Epithelial cell of proximal tubule (primary cell): ENCODE data around the gene IL18RAP. TPM values are rescaled to one million over a fixed set of nuclear protein-coding genes. Genes with fewer than 3 reads are reported as not detected.
A peak's percentile ranks its signal among the peaks of the same experiment; 100 is the strongest.

Source experiments
- DNase-seq: peaks from one replicate; pipeline ENCODE4 v3.0.0-alpha.2; 2011; ENCODE audit warnings: low read depth
- H3K4me3 ChIP-seq: 2 replicates; pipeline ENCODE4 v1.5.1; 2011; ENCODE audit warnings: low read depth, mild to moderate bottlenecking, low read length
- total RNA-seq: library from RNA; depleted of rRNA; stranded (reverse); fragments of >200 nt; gene quantifications from 2 replicates; pipeline ENCODE4 v1.2.3, GENCODE V29; 2015
- TF ChIP-seq, protein P1 (sequence below): conservative IDR thresholded peaks from 2 replicates; pipeline ENCODE4 v1.5.1; 2012; ENCODE audit warnings: low read depth, mild to moderate bottlenecking, low read length

The IL18RAP gene
- total RNA-seq, 1 donor from 2014 or later: 0.35 TPM

DNA sequence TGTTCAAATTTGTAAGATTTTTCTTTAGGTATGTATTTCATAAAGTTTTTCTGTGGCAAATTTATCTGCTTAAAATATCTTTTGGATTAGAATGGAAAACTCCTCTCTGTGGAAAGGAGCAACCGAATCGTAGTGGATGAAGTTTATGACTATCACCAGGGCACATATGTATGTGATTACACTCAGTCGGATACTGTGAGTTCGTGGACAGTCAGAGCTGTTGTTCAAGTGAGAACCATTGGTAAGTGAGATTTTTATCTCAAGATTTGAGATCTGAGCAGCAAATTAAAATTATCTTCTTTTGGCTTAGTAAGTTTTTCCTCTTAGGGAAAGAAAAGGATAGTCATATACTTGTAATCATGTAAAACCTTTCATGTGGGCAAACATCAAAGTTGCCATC, 14.2 kb downstream of the IL18RAP start:
- no peak for DNase-seq
- TF ChIP-seq, protein P1, sequence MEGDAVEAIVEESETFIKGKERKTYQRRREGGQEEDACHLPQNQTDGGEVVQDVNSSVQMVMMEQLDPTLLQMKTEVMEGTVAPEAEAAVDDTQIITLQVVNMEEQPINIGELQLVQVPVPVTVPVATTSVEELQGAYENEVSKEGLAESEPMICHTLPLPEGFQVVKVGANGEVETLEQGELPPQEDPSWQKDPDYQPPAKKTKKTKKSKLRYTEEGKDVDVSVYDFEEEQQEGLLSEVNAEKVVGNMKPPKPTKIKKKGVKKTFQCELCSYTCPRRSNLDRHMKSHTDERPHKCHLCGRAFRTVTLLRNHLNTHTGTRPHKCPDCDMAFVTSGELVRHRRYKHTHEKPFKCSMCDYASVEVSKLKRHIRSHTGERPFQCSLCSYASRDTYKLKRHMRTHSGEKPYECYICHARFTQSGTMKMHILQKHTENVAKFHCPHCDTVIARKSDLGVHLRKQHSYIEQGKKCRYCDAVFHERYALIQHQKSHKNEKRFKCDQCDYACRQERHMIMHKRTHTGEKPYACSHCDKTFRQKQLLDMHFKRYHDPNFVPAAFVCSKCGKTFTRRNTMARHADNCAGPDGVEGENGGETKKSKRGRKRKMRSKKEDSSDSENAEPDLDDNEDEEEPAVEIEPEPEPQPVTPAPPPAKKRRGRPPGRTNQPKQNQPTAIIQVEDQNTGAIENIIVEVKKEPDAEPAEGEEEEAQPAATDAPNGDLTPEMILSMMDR: no peak

DNA sequence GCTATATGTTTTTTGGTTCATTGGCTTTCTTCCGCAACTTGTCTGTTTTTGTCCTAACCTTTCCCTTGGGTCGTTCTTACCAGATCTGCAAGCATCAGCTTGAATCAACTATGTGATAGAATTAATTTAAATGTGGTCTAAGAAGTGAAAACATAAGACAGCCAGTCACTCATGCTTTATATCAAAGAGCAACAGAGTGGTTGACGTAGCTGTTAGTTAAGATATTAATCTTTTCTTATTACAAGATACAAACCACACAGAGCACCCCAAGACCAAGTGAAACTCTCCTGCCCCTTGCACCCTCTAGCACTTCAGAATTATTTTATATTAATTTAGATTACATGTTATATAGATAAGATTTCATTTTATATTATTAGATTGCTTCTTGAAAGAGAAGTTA, 15.2 kb downstream of the IL18RAP start:
- DNase-seq: no peak
- TF ChIP-seq, protein P1: no peak

More for the DNA sequence above, 14.2 kb downstream of the IL18RAP start:
- no peak overlapping the region for H3K4me3 ChIP-seq

DNA sequence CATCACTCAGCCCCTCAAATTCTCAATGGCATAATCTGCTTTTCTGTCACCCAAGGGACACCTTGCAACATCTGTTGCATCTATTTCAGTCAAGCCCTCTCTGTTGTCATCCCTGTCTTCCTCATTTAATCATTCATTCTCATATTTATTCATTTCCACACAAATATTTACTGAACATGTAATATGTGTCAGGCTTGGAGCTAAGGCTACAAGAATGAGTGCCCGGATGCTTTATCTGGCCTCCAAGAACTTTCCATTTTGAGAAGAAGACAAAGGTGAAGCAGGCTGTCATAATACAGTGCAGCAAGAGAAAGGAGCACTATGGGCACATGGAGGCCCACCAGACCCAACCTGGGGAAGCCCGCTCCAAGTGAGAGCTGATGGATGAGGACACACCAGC, 15.6 kb downstream of the IL18RAP start:
- TF ChIP-seq, protein P1: no peak
- no peak for DNase-seq
- no peak overlapping the region for H3K4me3 ChIP-seq

More for the DNA sequence above, 15.2 kb downstream of the IL18RAP start:
- no peak overlapping the region for H3K4me3 ChIP-seq

DNA sequence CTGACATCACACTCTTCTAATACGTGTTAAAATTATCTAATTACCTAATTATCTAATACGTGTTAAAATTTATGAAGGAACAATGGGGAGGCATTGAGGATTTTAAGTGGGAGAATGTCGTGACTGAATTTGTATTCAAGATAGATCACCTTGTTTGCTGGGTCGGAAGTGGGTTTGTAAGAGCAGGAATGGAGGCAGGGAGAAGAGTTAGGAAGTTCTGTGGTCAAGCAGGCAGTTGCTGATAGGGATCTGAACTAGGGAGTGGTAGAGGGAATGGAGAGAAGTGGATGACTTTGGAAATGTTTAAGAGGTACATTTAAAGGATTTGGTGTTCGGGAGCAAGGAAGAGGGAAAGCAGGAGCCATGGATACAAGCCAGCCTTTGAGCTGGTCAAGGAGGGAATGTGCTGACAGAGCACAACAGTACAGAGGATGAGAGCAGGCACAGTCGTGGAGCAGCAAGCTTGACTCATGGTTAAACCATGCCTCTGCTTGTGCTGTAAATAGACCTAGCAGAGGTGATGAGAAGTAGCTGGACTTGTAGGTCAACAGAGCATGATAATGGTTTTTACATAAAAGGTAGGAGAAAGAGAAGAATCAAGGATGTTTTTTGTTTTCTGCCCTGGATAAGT, 16.2 kb downstream of the IL18RAP start:
- TF ChIP-seq, protein P1: no peak
- H3K4me3 ChIP-seq: no peak overlapping the region
- DNase-seq: peak; percentile 91

DNA sequence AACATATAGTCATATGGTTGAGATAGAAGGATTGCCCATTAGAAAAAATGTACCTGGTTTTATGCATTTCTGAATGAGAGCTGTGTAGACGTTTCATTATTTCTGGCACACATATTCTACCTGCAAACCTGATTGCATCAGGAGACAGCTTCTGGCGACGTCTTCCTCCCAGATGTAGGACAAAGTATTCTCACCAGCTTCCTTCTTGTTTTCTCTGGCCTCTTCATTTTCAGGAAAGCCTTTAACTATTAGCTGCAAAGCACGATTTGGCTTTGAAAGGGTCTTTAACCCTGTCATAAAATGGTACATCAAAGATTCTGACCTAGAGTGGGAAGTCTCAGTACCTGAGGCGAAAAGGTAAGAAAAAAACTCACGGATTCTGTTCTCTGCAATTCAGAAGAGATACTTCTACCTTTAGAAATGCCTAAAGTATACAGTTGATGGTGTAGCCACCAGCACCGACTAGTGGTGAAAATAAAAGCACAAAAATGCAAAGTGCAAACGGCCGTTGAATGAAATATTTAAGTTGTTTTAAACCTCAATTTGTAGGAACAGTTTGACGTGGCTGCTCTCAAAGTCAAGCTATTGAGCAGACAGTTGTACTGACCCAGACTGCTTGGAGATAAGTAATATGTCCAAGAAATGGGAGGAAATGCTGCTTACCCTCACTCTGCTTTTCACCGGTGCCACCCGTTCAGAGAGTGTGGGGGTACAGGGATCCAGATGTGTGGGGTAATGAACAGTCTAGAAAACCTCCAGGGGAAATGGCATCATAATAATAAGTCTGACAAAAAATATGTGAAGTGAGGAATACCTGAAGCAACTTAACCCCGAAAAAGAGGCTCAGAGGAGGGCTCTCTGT, 20.2 kb downstream of the IL18RAP start:
- no peak for DNase-seq
- TF ChIP-seq, protein P1: peak; percentile 83

DNA sequence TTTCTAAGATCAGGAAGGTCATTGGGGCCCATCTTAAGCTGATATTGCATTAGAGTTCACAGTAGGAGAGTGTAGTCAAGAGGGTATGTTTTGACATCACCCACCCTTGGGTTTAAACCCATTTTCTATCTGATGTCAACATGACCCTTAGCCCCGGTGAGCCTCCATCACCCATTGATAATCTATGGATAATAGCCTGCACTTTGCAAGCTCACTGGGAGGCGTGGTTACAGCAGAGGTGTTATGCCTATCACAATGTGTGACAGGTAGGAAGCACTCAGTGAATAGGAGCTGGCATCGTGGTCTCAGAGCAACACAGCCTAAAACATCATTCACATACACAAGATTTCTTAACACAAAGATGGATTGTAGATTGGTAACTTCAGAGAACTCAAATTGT, 21.3 kb downstream of the IL18RAP start:
- H3K4me3 ChIP-seq: no peak overlapping the region
- no peak for DNase-seq
- TF ChIP-seq, protein P1: no peak

More for the DNA sequence above, 20.2 kb downstream of the IL18RAP start:
- no peak overlapping the region for H3K4me3 ChIP-seq
